ENCODE data around the gene FARP1. TPM values are rescaled to one million over a fixed set of nuclear protein-coding genes. Genes with fewer than 3 reads are reported as not detected.

FARP1 gene
- polyA plus RNA-seq, 1 of the 3 experiments (the other 2 are of a cell fraction), result 12.0 TPM

GRCh38 chr13:98411013-98411412 lies 268.1 kb downstream of the FARP1 start:
- CTCF ChIA-PET, result interaction anchor here (0.7 kb wide), 2 partner anchors 269 to 1506 kb away, joined by 3 read pairs; no protein-coding TSS in a partner anchor
- POLR2A ChIA-PET, result no interaction called here

DNA sequence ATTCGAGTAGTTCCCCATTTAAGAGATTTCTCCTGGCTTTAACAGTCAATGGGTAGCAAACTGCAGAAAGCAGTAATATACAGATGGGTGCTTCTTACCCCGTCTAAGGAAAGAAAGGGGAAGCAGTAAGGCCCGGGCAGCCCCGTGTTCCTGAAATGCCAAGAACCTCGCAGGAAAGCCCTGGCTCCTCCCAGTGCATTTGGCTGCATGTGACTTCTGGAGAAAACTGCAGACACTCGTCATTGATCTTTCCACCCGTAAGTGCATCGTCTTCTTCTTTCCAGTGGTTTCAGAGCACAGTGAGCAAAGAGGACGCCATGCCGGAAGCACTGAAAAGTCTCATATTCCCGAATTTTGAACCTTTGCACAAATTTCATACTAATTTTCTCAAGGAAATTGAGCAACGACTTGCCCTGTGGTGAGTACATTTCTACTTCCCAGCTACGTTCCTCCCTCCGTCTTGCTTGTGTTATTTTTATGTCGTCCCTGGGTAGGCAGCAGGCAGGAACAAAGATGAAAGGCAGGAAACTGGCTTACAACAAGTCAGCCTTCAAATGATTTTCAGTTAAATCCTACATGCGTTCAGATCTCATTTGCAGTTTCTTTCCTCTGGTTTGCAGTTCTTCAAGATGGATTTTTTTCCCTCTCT lies 268.8 kb downstream of the FARP1 start:
- no peak overlapping the region for H3K4me3 ChIP-seq (ENCODE audit: low read depth in 2 of 2, low read length in 1 of 2)
- no peaks in the 10 kb centered on the region for H3K79me2 ChIP-seq (ENCODE audit: insufficient read depth)
- H3K36me3 ChIP-seq (replicated peaks in 1 of 2; ENCODE audit: control insufficient read depth in 1 of 2, insufficient read depth in 2 of 2, low read length in 1 of 2), result peaks cover 33% of the 10 kb centered on the region in 2 experiments
- CTCF ChIA-PET, result no interaction called here
- H3K4me2 ChIP-seq, result no peak overlapping the region
- no peaks in the 10 kb centered on the region for H3K9me2 ChIP-seq
- POLR2A ChIA-PET, result no interaction called here
- no peak overlapping the region for H2AFZ ChIP-seq (ENCODE audit: low read depth)
- no peaks in the 10 kb centered on the region for H3K9me3 ChIP-seq
- no peak for DNase-seq
- no peaks in the 10 kb centered on the region for H3F3A ChIP-seq (replicated peaks; ENCODE audit: insufficient read depth)
- no peaks in the 10 kb centered on the region for H3K27me3 ChIP-seq (ENCODE audit: insufficient read depth)
- H3K9ac ChIP-seq, result no peak overlapping the region
- 95% methylated on average over 16 of the region's 16 CpGs for WGBS (ENCODE audit: low lambda C conversion rate)
- H4K20me1 ChIP-seq (ENCODE audit: insufficient read depth), result no peaks in the 10 kb centered on the region
- no peak overlapping the region for H3K27ac ChIP-seq (ENCODE audit: low read depth in 2 of 2, low read length in 1 of 2)
- H3K4me1 ChIP-seq (ENCODE audit: control insufficient read depth in 1 of 2, insufficient read depth in 2 of 2, low read depth in 1 of 2, low read length in 1 of 2), result no peaks in the 10 kb centered on the region
- TF ChIP-seq POLR2AphosphoS5 (IDR thresholded peaks at IDR 0.05; ENCODE audit: low read depth, low read length), result no peak
- TF ChIP-seq YY1 (IDR thresholded peaks at IDR 0.05; ENCODE audit: low read depth), result no peak
- TF ChIP-seq, protein P1, sequence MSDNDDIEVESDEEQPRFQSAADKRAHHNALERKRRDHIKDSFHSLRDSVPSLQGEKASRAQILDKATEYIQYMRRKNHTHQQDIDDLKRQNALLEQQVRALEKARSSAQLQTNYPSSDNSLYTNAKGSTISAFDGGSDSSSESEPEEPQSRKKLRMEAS (IDR thresholded peaks at IDR 0.05; ENCODE audit: low read depth), result no peak
- no peak for TF ChIP-seq CHD2 (IDR thresholded peaks at IDR 0.05; ENCODE audit: low read length, partially characterized antibody)
- TF ChIP-seq TAF1 (IDR thresholded peaks at IDR 0.05; ENCODE audit: borderline replicate concordance, low read depth, low read length), result no peak
- no peak for TF ChIP-seq EZH2phosphoT487 (IDR thresholded peaks at IDR 0.05; ENCODE audit: borderline replicate concordance, low read depth)
- TF ChIP-seq ELF1 (IDR thresholded peaks at IDR 0.05), result no peak
- no peak for TF ChIP-seq RXRA (IDR thresholded peaks at IDR 0.05; ENCODE audit: borderline replicate concordance, low read depth)
- TF ChIP-seq NRF1 (IDR thresholded peaks at IDR 0.05; ENCODE audit: low read depth, low read length), result no peak
- TF ChIP-seq, protein P2, sequence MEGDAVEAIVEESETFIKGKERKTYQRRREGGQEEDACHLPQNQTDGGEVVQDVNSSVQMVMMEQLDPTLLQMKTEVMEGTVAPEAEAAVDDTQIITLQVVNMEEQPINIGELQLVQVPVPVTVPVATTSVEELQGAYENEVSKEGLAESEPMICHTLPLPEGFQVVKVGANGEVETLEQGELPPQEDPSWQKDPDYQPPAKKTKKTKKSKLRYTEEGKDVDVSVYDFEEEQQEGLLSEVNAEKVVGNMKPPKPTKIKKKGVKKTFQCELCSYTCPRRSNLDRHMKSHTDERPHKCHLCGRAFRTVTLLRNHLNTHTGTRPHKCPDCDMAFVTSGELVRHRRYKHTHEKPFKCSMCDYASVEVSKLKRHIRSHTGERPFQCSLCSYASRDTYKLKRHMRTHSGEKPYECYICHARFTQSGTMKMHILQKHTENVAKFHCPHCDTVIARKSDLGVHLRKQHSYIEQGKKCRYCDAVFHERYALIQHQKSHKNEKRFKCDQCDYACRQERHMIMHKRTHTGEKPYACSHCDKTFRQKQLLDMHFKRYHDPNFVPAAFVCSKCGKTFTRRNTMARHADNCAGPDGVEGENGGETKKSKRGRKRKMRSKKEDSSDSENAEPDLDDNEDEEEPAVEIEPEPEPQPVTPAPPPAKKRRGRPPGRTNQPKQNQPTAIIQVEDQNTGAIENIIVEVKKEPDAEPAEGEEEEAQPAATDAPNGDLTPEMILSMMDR (IDR thresholded peaks at IDR 0.05), result no peak
- TF ChIP-seq FOSL2 (IDR thresholded peaks at IDR 0.05; ENCODE audit: borderline replicate concordance, low read depth), result no peak
- TF ChIP-seq MEF2A (IDR thresholded peaks at IDR 0.05; ENCODE audit: borderline replicate concordance, low read depth), result no peak
- TF ChIP-seq NFIC (IDR thresholded peaks at IDR 0.05; ENCODE audit: borderline replicate concordance), result no peak
- TF ChIP-seq SMC3 (IDR thresholded peaks at IDR 0.05; ENCODE audit: low read depth, low read length), result no peak
- no peak for TF ChIP-seq SIN3A (IDR thresholded peaks at IDR 0.05; ENCODE audit: borderline replicate concordance, low read depth, low read length)

More at GRCh38 chr13:98411013-98411412, 268.1 kb downstream of the FARP1 start:
- H3K27me3 ChIP-seq (ENCODE audit: insufficient read depth), result no peaks in the 10 kb centered on the region
- H3K9ac ChIP-seq, result no peak overlapping the region
- no peak overlapping the region for H2AFZ ChIP-seq (ENCODE audit: low read depth)
- H3F3A ChIP-seq (replicated peaks; ENCODE audit: insufficient read depth), result no peaks in the 10 kb centered on the region
- H3K4me3 ChIP-seq (ENCODE audit: low read depth in 2 of 2, low read length in 1 of 2), result no peak overlapping the region
- H3K36me3 ChIP-seq (replicated peaks in 1 of 2; ENCODE audit: control insufficient read depth in 1 of 2, insufficient read depth in 2 of 2, low read length in 1 of 2), result peaks cover 25 to 33% of the 10 kb centered on the region in 2 experiments
- 98% methylated on average over 5 of the region's 5 CpGs for WGBS (ENCODE audit: low lambda C conversion rate)
- no peak overlapping the region for H3K27ac ChIP-seq (ENCODE audit: low read depth in 2 of 2, low read length in 1 of 2)
- no peaks in the 10 kb centered on the region for H3K4me1 ChIP-seq (ENCODE audit: control insufficient read depth in 1 of 2, insufficient read depth in 2 of 2, low read depth in 1 of 2, low read length in 1 of 2)
- H4K20me1 ChIP-seq (ENCODE audit: insufficient read depth), result no peaks in the 10 kb centered on the region
- TF ChIP-seq MXI1 (IDR thresholded peaks at IDR 0.05; ENCODE audit: low read depth, low read length) (no peak), EZH2phosphoT487 (IDR thresholded peaks at IDR 0.05; ENCODE audit: borderline replicate concordance, low read depth) (no peak), TCF12 (IDR thresholded peaks at IDR 0.05) (no peak), FOXJ3 (CRISPR knock-in tag; IDR thresholded peaks at IDR 0.05) (no peak), GATA2 (CRISPR knock-in tag; IDR thresholded peaks at IDR 0.05) (no peak), JUND (IDR thresholded peaks at IDR 0.05) (no peak), YY1 (IDR thresholded peaks at IDR 0.05; ENCODE audit: low read depth) (no peak), TAF1 (IDR thresholded peaks at IDR 0.05; ENCODE audit: borderline replicate concordance, low read depth, low read length) (no peak), MEF2A (IDR thresholded peaks at IDR 0.05; ENCODE audit: borderline replicate concordance, low read depth) (no peak), EP300 (IDR thresholded peaks at IDR 0.05; ENCODE audit: borderline replicate concordance in 1 of 2, low read depth in 1 of 2, low read length in 1 of 2) (no peak), RCOR1 (IDR thresholded peaks at IDR 0.05; ENCODE audit: low read length) (no peak)
- TF ChIP-seq, protein P1 (IDR thresholded peaks at IDR 0.05; ENCODE audit: low read depth), result no peak
- TF ChIP-seq, protein P2 (IDR thresholded peaks at IDR 0.05), result no peak
- TF ChIP-seq, protein P3, sequence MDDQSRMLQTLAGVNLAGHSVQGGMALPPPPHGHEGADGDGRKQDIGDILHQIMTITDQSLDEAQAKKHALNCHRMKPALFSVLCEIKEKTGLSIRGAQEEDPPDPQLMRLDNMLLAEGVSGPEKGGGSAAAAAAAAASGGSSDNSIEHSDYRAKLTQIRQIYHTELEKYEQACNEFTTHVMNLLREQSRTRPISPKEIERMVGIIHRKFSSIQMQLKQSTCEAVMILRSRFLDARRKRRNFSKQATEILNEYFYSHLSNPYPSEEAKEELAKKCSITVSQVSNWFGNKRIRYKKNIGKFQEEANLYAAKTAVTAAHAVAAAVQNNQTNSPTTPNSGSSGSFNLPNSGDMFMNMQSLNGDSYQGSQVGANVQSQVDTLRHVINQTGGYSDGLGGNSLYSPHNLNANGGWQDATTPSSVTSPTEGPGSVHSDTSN (IDR thresholded peaks at IDR 0.05), result no peak
- no peak for DNase-seq
- no peaks in the 10 kb centered on the region for H3K79me2 ChIP-seq (ENCODE audit: insufficient read depth)
- no peak overlapping the region for H3K4me2 ChIP-seq
- no peaks in the 10 kb centered on the region for H3K9me3 ChIP-seq
- no peaks in the 10 kb centered on the region for H3K9me2 ChIP-seq
